ENCODE data around the gene NME7. TPM values are rescaled to one million over a fixed set of nuclear protein-coding genes. Genes with fewer than 3 reads are reported as not detected.

The NME7 gene
- total and polyA plus RNA-seq, 2 experiments from 2014 or later: 39.1 to 48.5 TPM

DNA sequence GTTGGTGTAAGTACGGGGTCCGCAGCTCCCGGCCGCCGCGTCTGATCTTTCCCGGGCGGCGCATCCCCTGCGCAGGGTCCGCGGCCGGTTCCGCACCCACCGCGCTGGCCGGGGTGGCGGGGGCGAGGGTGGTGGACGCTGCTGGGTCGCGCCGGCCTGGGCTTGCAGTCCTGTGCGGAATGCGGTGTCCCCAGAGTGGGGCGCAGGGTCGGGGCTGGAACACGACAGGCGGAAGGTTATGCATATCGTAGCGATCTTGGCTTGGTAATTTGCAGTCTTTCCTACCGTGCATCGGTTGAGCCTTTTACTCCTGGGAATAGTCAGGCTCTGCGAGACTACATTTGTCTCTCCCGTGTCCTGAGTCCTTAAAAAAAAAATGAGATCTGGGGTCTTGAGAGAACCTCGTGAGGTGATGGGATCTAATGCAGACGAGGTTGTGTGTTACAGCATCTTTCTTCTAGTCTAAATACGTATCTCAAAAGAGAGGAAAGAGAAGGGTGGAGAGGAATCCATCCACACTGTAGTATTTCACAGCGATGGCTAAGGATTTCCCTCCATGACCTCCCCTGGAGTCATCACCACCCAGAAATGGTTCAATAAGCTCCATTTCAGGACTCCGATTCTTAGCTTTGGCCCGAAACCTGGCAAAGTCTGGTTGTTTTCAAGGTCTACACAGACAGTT lies 260.5 kb downstream of the NME7 start (continued):
- TF ChIP-seq, protein P1, sequence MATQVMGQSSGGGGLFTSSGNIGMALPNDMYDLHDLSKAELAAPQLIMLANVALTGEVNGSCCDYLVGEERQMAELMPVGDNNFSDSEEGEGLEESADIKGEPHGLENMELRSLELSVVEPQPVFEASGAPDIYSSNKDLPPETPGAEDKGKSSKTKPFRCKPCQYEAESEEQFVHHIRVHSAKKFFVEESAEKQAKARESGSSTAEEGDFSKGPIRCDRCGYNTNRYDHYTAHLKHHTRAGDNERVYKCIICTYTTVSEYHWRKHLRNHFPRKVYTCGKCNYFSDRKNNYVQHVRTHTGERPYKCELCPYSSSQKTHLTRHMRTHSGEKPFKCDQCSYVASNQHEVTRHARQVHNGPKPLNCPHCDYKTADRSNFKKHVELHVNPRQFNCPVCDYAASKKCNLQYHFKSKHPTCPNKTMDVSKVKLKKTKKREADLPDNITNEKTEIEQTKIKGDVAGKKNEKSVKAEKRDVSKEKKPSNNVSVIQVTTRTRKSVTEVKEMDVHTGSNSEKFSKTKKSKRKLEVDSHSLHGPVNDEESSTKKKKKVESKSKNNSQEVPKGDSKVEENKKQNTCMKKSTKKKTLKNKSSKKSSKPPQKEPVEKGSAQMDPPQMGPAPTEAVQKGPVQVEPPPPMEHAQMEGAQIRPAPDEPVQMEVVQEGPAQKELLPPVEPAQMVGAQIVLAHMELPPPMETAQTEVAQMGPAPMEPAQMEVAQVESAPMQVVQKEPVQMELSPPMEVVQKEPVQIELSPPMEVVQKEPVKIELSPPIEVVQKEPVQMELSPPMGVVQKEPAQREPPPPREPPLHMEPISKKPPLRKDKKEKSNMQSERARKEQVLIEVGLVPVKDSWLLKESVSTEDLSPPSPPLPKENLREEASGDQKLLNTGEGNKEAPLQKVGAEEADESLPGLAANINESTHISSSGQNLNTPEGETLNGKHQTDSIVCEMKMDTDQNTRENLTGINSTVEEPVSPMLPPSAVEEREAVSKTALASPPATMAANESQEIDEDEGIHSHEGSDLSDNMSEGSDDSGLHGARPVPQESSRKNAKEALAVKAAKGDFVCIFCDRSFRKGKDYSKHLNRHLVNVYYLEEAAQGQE (IDR thresholded peaks at IDR 0.05; ENCODE audit: unreplicated experiment): no peak
- no peak for TF ChIP-seq EZH2 (IDR thresholded peaks at IDR 0.05; ENCODE audit: low read depth, unreplicated experiment)
- TF ChIP-seq ETS1 (IDR thresholded peaks at IDR 0.05): no peak
- TF ChIP-seq ZNF114 (CRISPR knock-in tag; IDR thresholded peaks at IDR 0.05): no peak
- TF ChIP-seq CREB1 (CRISPR knock-in tag; IDR thresholded peaks at IDR 0.05; ENCODE audit: low read depth): no peak

DNA sequence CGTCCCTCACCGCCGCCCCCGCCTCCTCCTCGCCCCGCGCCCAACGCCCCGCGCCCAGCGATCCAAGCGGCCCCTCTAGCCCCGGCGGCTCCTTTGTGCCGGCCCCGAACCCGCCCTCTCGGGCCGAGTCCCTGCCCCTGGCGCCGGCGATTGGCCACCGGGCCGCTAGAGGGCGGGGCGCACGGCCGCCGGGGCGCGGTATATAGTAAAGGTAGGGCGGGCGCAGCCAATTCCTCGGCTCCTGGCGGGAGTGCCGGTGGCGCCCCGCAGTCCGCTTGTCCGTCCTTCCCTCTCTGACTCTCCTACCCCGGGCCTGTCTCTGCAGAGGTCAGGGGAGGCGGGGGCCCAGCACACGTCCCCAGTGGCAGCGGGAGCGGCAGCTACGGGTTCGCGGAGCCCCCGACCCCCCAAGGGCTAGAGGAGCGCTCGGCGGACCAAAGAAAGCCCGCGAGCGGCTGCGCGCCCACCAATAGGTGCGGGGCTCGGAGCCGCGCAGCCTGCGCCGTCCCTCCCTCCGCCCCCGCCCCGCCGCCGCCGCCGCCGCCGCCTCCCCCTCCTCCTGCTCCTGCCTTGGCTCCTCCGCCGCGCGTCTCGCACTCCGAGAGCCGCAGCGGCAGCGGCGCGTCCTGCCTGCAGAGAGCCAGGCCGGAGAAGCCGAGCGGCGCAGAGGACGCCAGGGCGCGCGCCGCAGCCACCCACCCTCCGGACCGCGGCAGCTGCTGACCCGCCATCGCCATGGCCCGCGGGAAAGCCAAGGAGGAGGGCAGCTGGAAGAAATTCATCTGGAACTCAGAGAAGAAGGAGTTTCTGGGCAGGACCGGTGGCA lies 261.3 kb downstream of the NME7 start, which contains the start of gene ATP1B1:
TSS of gene ATP1B1 (plus strand) at position 596 of the 826 bp plus-strand sequence. CDS start at position 736, 140 bp downstream.
- Histone ChIP-seq H3K79me2 (replicated peaks; ENCODE audit: insufficient read depth) (peaks cover 45% of the 10 kb centered on the region), H3K4me2 (peak within 1 kb of the TSS; percentile 94), H2AFZ (peak within 1 kb of the TSS; percentile 92; the same call in 1 of the 2 replicates), H3K27me3 (ENCODE audit: insufficient read depth) (peaks cover 7% of the 10 kb centered on the region; the same call in 1 of the 2 replicates), H3F3A (replicated peaks; ENCODE audit: low read depth) (0 out of 2 replicates have a peak, but pooled peaks cover 9% of the 10 kb centered on the region), H3K27ac (ENCODE audit: low read depth) (peak within 1 kb of the TSS; percentile 98; the same call in 1 of the 2 replicates), H3K36me3 (ENCODE audit: insufficient read depth) (peaks cover 3% of the 10 kb centered on the region; the same call in 1 of the 2 replicates), H3K9me2 (ENCODE audit: insufficient read depth) (no peaks in the 10 kb centered on the region), H3K4me3 (peak within 1 kb of the TSS; percentile 94), H4K20me1 (replicated peaks; ENCODE audit: insufficient read depth) (no peaks in the 10 kb centered on the region; the same call in 1 of the 2 replicates), H3K4me1 (ENCODE audit: insufficient read depth) (peaks cover 41% of the 10 kb centered on the region)
- ATAC-seq: peak; percentile 79
- peaks cover 6% of the 10 kb centered on the region for H3K27me3 Mint-ChIP-seq (ENCODE audit: insufficient read depth, low read depth, poor library complexity)
- H3K27ac Mint-ChIP-seq: peak within 1 kb of the TSS; percentile 94
- peak within 1 kb of the TSS; percentile 88 for H3K4me3 Mint-ChIP-seq
- peaks cover 51% of the 10 kb centered on the region for H3K4me1 Mint-ChIP-seq
- peaks cover 11% of the 10 kb centered on the region for H3K36me3 Mint-ChIP-seq (ENCODE audit: low read depth)
- peaks cover 4% of the 10 kb centered on the region; the same call in 1 of the 3 replicates for H3K9me3 Mint-ChIP-seq
- DNase-seq (ENCODE audit: low spot score): peak; percentile 95
- no peak for TF ChIP-seq NANOG (IDR thresholded peaks at IDR 0.05; ENCODE audit: borderline replicate concordance)
- no peak for TF ChIP-seq ZNF462 (CRISPR knock-in tag; IDR thresholded peaks at IDR 0.05)
- TF ChIP-seq EZH2phosphoT487 (IDR thresholded peaks at IDR 0.05; ENCODE audit: unreplicated experiment): no peak
- 0 out of 2 replicates have a peak, but pooled peaks have one; percentile 8 for TF ChIP-seq CREB1 (CRISPR knock-in tag; IDR thresholded peaks at IDR 0.05; ENCODE audit: low read depth)
- peak; percentile 83 for TF ChIP-seq POLR2AphosphoS5 (IDR thresholded peaks at IDR 0.05; ENCODE audit: low read depth)
